Choroid plexus epithelial cell (primary cell): ENCODE results near the gene ITM2B.

Experiments
- DNase-seq: peaks from one replicate; pipeline ENCODE4 v3.0.0-alpha.2; 2010; ENCODE audit warnings: low read depth
- H3K4me3 ChIP-seq: 2 replicates; pipeline ENCODE4 v1.5.1; 2011; ENCODE audit warnings: low read depth, mild to moderate bottlenecking, control low read depth, low read length, moderate library complexity
- TF ChIP-seq, protein P1 (sequence below): conservative IDR thresholded peaks from 2 replicates; pipeline ENCODE4 v1.5.1; 2011; ENCODE audit warnings: low read depth, mild to moderate bottlenecking, control low read depth, inconsistent platforms, low read length, moderate library complexity

ITM2B gene

GRCh38 chr13:48302871-48303358, 69.9 kb downstream of the ITM2B start:
- peak; percentile 41 for DNase-seq
- TF ChIP-seq, protein P1, sequence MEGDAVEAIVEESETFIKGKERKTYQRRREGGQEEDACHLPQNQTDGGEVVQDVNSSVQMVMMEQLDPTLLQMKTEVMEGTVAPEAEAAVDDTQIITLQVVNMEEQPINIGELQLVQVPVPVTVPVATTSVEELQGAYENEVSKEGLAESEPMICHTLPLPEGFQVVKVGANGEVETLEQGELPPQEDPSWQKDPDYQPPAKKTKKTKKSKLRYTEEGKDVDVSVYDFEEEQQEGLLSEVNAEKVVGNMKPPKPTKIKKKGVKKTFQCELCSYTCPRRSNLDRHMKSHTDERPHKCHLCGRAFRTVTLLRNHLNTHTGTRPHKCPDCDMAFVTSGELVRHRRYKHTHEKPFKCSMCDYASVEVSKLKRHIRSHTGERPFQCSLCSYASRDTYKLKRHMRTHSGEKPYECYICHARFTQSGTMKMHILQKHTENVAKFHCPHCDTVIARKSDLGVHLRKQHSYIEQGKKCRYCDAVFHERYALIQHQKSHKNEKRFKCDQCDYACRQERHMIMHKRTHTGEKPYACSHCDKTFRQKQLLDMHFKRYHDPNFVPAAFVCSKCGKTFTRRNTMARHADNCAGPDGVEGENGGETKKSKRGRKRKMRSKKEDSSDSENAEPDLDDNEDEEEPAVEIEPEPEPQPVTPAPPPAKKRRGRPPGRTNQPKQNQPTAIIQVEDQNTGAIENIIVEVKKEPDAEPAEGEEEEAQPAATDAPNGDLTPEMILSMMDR, result no peak
- peak overlapping the region; percentile 82 for H3K4me3 ChIP-seq

- DNase-seq, result peak; percentile 87
- H3K4me3 ChIP-seq, result peak within 1 kb of the TSS; percentile 82
- TF ChIP-seq, protein P1, result no peak
Measured at GRCh38 chr13:48303359-48304142, 70.5 kb downstream of the ITM2B start, which contains the start of gene RB1. Gene RB1 (plus strand): TSS chr13:48303751. CDS start chr13:48303913, 162 bp downstream.

- H3K4me3 ChIP-seq, result peak overlapping the region; percentile 82
- TF ChIP-seq, protein P1, result no peak
- peak; percentile 63 for DNase-seq
Measured at GRCh38 chr13:48304143-48304876, 71.3 kb downstream of the ITM2B start.

DNA sequence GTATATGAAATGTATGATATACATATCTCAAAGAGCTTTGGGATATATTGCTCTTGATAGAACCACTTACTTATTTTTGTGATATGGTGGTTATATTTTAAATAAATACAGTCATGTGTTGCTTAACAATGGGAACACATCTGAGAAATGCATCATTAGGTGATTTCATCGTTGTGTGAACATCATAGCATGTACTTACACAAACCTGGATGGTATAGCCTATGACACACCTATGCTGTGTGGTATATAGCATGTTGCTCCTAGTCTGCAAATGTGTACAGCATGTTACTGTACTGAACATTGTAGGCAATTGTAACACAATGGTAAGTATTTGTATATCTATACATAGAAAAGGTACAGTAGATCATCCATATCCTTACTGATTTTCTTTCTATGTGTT, 78.2 kb downstream of the ITM2B start:
- DNase-seq, result no peak
- TF ChIP-seq, protein P1, result no peak
- no peak overlapping the region for H3K4me3 ChIP-seq

- peak; percentile 35 for DNase-seq
- no peak overlapping the region for H3K4me3 ChIP-seq
- TF ChIP-seq, protein P1, result no peak
Measured at GRCh38 chr13:48315969-48316650, 83.1 kb downstream of the ITM2B start.

GRCh38 chr13:48316826-48317510, 84.0 kb downstream of the ITM2B start:
- TF ChIP-seq, protein P1, result no peak
- H3K4me3 ChIP-seq, result no peak overlapping the region
- no peak for DNase-seq
